ENCODE results near the gene ICAM4. TPM values are rescaled to one million over a fixed set of nuclear protein-coding genes. Genes with fewer than 3 reads are reported as not detected.
A peak's percentile ranks its signal among the peaks of the same experiment; 100 is the strongest.

The ICAM4 gene
- total RNA-seq, 1 donor from 2014 or later, result 0.20 TPM

GRCh38 chr19:10271543-10272086 is 15.1 kb upstream of the ICAM4 start:
- DNase-seq (ENCODE audit: low read depth), result no peak
- Histone ChIP-seq H3K4me3 (ENCODE audit: insufficient read depth, low read depth, low read length) (no peak overlapping the region), H2AFZ (ENCODE audit: low read depth, low read length) (no peak overlapping the region), H3K4me2 (ENCODE audit: low read length) (peak overlapping the region; percentile 76), H3K36me3 (ENCODE audit: insufficient read depth, low read length) (no peaks in the 10 kb centered on the region), H4K20me1 (ENCODE audit: insufficient read depth, low read length) (no peaks in the 10 kb centered on the region), H3K4me1 (ENCODE audit: insufficient read depth, low read length) (peaks cover 12% of the 10 kb centered on the region), H3K9me3 (ENCODE audit: insufficient read depth, low read depth, low read length) (no peaks in the 10 kb centered on the region), H3K27ac (ENCODE audit: low read depth, low read length) (no peak overlapping the region), H3K79me2 (ENCODE audit: insufficient read depth, low read length) (no peaks in the 10 kb centered on the region), H3K9ac (ENCODE audit: low read length) (no peak overlapping the region), H3K27me3 (ENCODE audit: insufficient read depth, low read length) (peaks cover 13% of the 10 kb centered on the region)
- Mint-ChIP-seq H3K27me3 (ENCODE audit: low read depth, unreplicated experiment) (peaks cover 25% of the 10 kb centered on the region), H3K4me1 (ENCODE audit: low read depth, unreplicated experiment) (no peaks in the 10 kb centered on the region), H3K27ac (ENCODE audit: unreplicated experiment) (no peak overlapping the region), H3K9me3 (ENCODE audit: unreplicated experiment) (no peaks in the 10 kb centered on the region), H3K4me3 (ENCODE audit: unreplicated experiment) (peak overlapping the region; percentile 34), H3K36me3 (ENCODE audit: low read depth, unreplicated experiment) (no peaks in the 10 kb centered on the region)
- TF ChIP-seq, protein P1, sequence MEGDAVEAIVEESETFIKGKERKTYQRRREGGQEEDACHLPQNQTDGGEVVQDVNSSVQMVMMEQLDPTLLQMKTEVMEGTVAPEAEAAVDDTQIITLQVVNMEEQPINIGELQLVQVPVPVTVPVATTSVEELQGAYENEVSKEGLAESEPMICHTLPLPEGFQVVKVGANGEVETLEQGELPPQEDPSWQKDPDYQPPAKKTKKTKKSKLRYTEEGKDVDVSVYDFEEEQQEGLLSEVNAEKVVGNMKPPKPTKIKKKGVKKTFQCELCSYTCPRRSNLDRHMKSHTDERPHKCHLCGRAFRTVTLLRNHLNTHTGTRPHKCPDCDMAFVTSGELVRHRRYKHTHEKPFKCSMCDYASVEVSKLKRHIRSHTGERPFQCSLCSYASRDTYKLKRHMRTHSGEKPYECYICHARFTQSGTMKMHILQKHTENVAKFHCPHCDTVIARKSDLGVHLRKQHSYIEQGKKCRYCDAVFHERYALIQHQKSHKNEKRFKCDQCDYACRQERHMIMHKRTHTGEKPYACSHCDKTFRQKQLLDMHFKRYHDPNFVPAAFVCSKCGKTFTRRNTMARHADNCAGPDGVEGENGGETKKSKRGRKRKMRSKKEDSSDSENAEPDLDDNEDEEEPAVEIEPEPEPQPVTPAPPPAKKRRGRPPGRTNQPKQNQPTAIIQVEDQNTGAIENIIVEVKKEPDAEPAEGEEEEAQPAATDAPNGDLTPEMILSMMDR (IDR thresholded peaks at IDR 0.05; ENCODE audit: insufficient read depth, low read depth, low read length), result no peak
- no peak for TF ChIP-seq EZH2 (IDR thresholded peaks at IDR 0.05; ENCODE audit: insufficient read depth, low read length)
- no peak for FAIRE-seq

- Histone ChIP-seq H3K27me3 (ENCODE audit: insufficient read depth, low read length) (peaks cover 13% of the 10 kb centered on the region), H3K4me2 (ENCODE audit: low read length) (no peak overlapping the region), H4K20me1 (ENCODE audit: insufficient read depth, low read length) (no peaks in the 10 kb centered on the region), H3K4me3 (ENCODE audit: insufficient read depth, low read depth, low read length) (no peak overlapping the region), H3K36me3 (ENCODE audit: insufficient read depth, low read length) (no peaks in the 10 kb centered on the region), H2AFZ (ENCODE audit: low read depth, low read length) (no peak overlapping the region), H3K27ac (ENCODE audit: low read depth, low read length) (no peak overlapping the region), H3K9me3 (ENCODE audit: insufficient read depth, low read depth, low read length) (no peaks in the 10 kb centered on the region), H3K9ac (ENCODE audit: low read length) (no peak overlapping the region), H3K4me1 (ENCODE audit: insufficient read depth, low read length) (peaks cover 11% of the 10 kb centered on the region), H3K79me2 (ENCODE audit: insufficient read depth, low read length) (no peaks in the 10 kb centered on the region)
- no peak overlapping the region for H3K4me3 Mint-ChIP-seq (ENCODE audit: unreplicated experiment)
- no peaks in the 10 kb centered on the region for H3K36me3 Mint-ChIP-seq (ENCODE audit: low read depth, unreplicated experiment)
- H3K9me3 Mint-ChIP-seq (ENCODE audit: unreplicated experiment), result no peaks in the 10 kb centered on the region
- no peak for DNase-seq (ENCODE audit: low read depth)
- no peak overlapping the region for H3K27ac Mint-ChIP-seq (ENCODE audit: unreplicated experiment)
- peaks cover 29% of the 10 kb centered on the region for H3K27me3 Mint-ChIP-seq (ENCODE audit: low read depth, unreplicated experiment)
- no peaks in the 10 kb centered on the region for H3K4me1 Mint-ChIP-seq (ENCODE audit: low read depth, unreplicated experiment)
- no peak for FAIRE-seq
- TF ChIP-seq EZH2 (IDR thresholded peaks at IDR 0.05; ENCODE audit: insufficient read depth, low read length), result no peak
- TF ChIP-seq, protein P1 (IDR thresholded peaks at IDR 0.05; ENCODE audit: insufficient read depth, low read depth, low read length), result no peak
Observed at GRCh38 chr19:10274589-10274988, 12.2 kb upstream of the ICAM4 start.

DNA sequence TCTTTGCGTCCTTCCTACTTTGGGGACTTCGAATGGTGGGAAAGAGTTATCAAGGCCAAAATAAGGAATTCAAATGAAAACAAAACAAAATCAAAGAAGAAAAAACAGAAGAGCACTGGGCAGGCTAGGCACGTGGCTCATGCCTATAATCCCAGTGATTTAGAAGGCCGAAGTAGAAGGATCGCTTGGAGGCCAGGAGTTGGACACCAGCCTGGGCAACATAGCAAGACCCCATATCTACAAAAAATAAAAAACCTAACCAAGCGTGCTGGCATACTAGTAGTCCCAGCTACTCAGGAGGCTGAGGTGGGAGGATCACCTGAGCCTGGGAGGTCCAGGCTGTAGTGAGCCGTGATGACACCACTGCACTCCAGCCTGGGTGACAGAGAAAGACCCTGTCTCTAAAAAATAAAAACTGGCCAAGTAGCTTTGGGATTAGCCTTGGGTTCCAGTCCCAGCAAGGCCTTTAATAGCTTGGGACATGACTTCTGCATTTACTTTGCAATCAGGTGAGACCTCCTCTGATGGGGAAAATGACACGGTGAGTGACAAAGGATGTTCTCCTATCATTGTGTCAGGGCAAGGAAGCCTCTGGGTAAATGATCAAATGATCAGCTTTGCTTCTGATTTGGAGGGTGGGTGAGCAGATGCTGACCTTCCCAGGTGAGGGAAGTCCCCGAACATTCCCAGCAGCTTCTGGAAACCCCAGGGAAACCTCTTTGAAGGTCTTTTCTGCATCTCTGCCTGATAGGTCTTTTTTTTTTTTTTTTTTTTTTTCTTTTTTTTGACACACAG is 8.8 kb upstream of the ICAM4 start:
- DNase-seq (ENCODE audit: low read depth) (no peak), FAIRE-seq (no peak)
- H3K36me3 ChIP-seq (ENCODE audit: insufficient read depth, low read length), result no peaks in the 10 kb centered on the region
- no peak overlapping the region for H3K27ac ChIP-seq (ENCODE audit: low read depth, low read length)
- Mint-ChIP-seq H3K36me3 (ENCODE audit: low read depth, unreplicated experiment) (no peaks in the 10 kb centered on the region), H3K4me3 (ENCODE audit: unreplicated experiment) (no peak overlapping the region), H3K9me3 (ENCODE audit: unreplicated experiment) (no peaks in the 10 kb centered on the region), H3K27ac (ENCODE audit: unreplicated experiment) (no peak overlapping the region), H3K27me3 (ENCODE audit: low read depth, unreplicated experiment) (peaks cover 23% of the 10 kb centered on the region), H3K4me1 (ENCODE audit: low read depth, unreplicated experiment) (no peaks in the 10 kb centered on the region)
- no peak overlapping the region for H2AFZ ChIP-seq (ENCODE audit: low read depth, low read length)
- peaks cover 4% of the 10 kb centered on the region for H3K27me3 ChIP-seq (ENCODE audit: insufficient read depth, low read length)
- TF ChIP-seq, protein P1 (IDR thresholded peaks at IDR 0.05; ENCODE audit: insufficient read depth, low read depth, low read length), result no peak
- TF ChIP-seq EZH2 (IDR thresholded peaks at IDR 0.05; ENCODE audit: insufficient read depth, low read length), result no peak
- H3K4me1 ChIP-seq (ENCODE audit: insufficient read depth, low read length), result no peaks in the 10 kb centered on the region
- H3K4me3 ChIP-seq (ENCODE audit: insufficient read depth, low read depth, low read length), result no peak overlapping the region
- H4K20me1 ChIP-seq (ENCODE audit: insufficient read depth, low read length), result no peaks in the 10 kb centered on the region
- no peaks in the 10 kb centered on the region for H3K9me3 ChIP-seq (ENCODE audit: insufficient read depth, low read depth, low read length)
- no peak overlapping the region for H3K4me2 ChIP-seq (ENCODE audit: low read length)
- no peaks in the 10 kb centered on the region for H3K79me2 ChIP-seq (ENCODE audit: insufficient read depth, low read length)
- no peak overlapping the region for H3K9ac ChIP-seq (ENCODE audit: low read length)

Measured in astrocyte (in vitro differentiated cells and primary cell).